ENCODE measurements around the gene BCL6B.

The BCL6B gene

GRCh38 chr17:7014995-7015958, 7.6 kb upstream of the BCL6B start:
- peak; percentile 46 for DNase-seq (ENCODE audit: low read depth)
- TF ChIP-seq MYC (IDR thresholded peaks at IDR 0.05; ENCODE audit: low read depth, low read length) = no peak
- no peak for TF ChIP-seq MAX (IDR thresholded peaks at IDR 0.05; ENCODE audit: low read depth, low read length)
- TF ChIP-seq, protein P1, sequence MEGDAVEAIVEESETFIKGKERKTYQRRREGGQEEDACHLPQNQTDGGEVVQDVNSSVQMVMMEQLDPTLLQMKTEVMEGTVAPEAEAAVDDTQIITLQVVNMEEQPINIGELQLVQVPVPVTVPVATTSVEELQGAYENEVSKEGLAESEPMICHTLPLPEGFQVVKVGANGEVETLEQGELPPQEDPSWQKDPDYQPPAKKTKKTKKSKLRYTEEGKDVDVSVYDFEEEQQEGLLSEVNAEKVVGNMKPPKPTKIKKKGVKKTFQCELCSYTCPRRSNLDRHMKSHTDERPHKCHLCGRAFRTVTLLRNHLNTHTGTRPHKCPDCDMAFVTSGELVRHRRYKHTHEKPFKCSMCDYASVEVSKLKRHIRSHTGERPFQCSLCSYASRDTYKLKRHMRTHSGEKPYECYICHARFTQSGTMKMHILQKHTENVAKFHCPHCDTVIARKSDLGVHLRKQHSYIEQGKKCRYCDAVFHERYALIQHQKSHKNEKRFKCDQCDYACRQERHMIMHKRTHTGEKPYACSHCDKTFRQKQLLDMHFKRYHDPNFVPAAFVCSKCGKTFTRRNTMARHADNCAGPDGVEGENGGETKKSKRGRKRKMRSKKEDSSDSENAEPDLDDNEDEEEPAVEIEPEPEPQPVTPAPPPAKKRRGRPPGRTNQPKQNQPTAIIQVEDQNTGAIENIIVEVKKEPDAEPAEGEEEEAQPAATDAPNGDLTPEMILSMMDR (IDR thresholded peaks at IDR 0.05; ENCODE audit: low read depth, low read length) = no peak
- no peak for TF ChIP-seq POLR2A (IDR thresholded peaks at IDR 0.05; ENCODE audit: extremely low read depth, insufficient read length)
- peak overlapping the region; percentile 66 for H3K4me3 ChIP-seq (ENCODE audit: low read depth, low read length)

- DNase-seq (ENCODE audit: low read depth) = no peak
- TF ChIP-seq POLR2A (IDR thresholded peaks at IDR 0.05; ENCODE audit: extremely low read depth, insufficient read length) = no peak
- TF ChIP-seq MAX (IDR thresholded peaks at IDR 0.05; ENCODE audit: low read depth, low read length) = no peak
- no peak for TF ChIP-seq MYC (IDR thresholded peaks at IDR 0.05; ENCODE audit: low read depth, low read length)
- TF ChIP-seq, protein P1 (IDR thresholded peaks at IDR 0.05; ENCODE audit: low read depth, low read length) = no peak
- H3K4me3 ChIP-seq (ENCODE audit: low read depth, low read length) = no peak overlapping the region
These were observed 6.4 kb upstream of the BCL6B start for GRCh38 chr17:7016418-7016817.

DNA sequence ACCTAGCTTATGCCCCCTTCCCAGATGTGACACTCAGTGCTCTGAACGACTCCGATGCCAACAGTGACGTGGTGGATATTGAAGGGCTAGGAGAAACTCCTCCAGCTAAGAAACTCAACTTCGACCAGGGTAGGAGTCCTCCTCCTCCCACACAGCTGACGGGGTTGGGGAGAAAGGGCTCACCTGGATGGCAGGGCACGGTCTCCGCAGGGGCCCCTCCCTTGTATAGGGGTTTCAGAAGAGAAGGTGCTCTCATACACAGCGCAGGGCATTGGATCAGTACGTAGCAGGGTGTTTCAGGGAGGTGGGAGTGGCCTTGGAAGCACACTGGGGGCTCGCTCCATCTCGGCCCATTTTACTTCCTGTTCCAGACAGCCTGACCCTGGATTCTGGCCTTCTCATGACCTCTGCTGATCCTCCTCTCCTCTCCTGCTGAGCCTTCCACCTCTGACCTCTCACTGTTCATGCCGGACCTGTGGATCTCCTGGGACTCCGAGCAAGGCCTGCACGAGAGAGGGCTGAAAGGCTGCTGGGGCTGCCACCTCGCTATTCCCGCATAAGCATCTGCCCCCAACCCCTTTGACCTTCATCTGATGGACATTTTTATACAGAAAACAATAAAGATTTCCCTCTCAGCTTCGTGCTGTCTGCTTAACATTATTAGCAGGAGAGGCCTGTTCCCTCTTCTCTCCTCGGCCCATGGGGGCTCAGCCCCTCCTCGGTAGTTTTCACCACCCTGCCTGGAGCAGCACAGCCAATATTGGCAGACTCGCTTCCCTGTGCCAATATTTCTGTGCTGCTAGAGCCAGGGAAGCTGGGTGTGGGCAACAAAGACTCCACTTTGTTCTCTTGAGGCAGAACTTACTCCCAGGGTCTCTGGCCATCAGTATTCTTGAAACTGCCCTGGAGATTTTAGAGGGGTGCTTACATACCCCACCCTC, 5.7 kb upstream of the BCL6B start:
- DNase-seq (ENCODE audit: low read depth) = no peak
- no peak for TF ChIP-seq MYC (IDR thresholded peaks at IDR 0.05; ENCODE audit: low read depth, low read length)
- TF ChIP-seq POLR2A (IDR thresholded peaks at IDR 0.05; ENCODE audit: extremely low read depth, insufficient read length) = no peak
- no peak for TF ChIP-seq MAX (IDR thresholded peaks at IDR 0.05; ENCODE audit: low read depth, low read length)
- TF ChIP-seq, protein P1 (IDR thresholded peaks at IDR 0.05; ENCODE audit: low read depth, low read length) = no peak
- no peak overlapping the region for H3K4me3 ChIP-seq (ENCODE audit: low read depth, low read length)

DNA sequence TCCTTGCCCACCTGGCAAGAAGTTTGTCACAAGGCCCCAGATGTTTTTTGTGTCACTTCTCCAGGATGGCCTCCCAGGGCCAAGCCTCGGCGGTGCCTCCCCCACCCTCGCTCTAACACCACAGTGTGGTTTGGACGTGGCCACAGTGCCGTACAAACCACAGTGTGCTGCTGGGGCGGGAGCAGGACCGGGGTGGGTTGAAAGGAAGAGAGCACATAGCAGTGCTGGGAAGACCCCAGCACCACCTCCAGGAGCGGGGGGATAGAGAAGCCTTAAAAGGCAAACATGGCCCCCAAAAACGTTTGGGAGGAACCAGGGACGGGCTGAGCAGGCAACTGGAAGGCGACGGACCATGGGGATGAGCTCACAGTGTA, 5.0 kb upstream of the BCL6B start:
- no peak for TF ChIP-seq MAX (IDR thresholded peaks at IDR 0.05; ENCODE audit: low read depth, low read length)
- TF ChIP-seq, protein P1 (IDR thresholded peaks at IDR 0.05; ENCODE audit: low read depth, low read length) = no peak
- TF ChIP-seq POLR2A (IDR thresholded peaks at IDR 0.05; ENCODE audit: extremely low read depth, insufficient read length) = no peak
- TF ChIP-seq MYC (IDR thresholded peaks at IDR 0.05; ENCODE audit: low read depth, low read length) = no peak
- H3K4me3 ChIP-seq (ENCODE audit: low read depth, low read length) = no peak overlapping the region
- peak; percentile 64 for DNase-seq (ENCODE audit: low read depth)

GRCh38 chr17:7018331-7018964, 4.4 kb upstream of the BCL6B start:
- no peak for DNase-seq (ENCODE audit: low read depth)
- H3K4me3 ChIP-seq (ENCODE audit: low read depth, low read length) = no peak overlapping the region
- TF ChIP-seq MYC (IDR thresholded peaks at IDR 0.05; ENCODE audit: low read depth, low read length) (no peak), POLR2A (IDR thresholded peaks at IDR 0.05; ENCODE audit: extremely low read depth, insufficient read length) (no peak), MAX (IDR thresholded peaks at IDR 0.05; ENCODE audit: low read depth, low read length) (no peak)
- TF ChIP-seq, protein P1 (IDR thresholded peaks at IDR 0.05; ENCODE audit: low read depth, low read length) = no peak

Measured in NB4 (cell line).